Measurements from ENCODE around the gene CEP350.

DNA sequence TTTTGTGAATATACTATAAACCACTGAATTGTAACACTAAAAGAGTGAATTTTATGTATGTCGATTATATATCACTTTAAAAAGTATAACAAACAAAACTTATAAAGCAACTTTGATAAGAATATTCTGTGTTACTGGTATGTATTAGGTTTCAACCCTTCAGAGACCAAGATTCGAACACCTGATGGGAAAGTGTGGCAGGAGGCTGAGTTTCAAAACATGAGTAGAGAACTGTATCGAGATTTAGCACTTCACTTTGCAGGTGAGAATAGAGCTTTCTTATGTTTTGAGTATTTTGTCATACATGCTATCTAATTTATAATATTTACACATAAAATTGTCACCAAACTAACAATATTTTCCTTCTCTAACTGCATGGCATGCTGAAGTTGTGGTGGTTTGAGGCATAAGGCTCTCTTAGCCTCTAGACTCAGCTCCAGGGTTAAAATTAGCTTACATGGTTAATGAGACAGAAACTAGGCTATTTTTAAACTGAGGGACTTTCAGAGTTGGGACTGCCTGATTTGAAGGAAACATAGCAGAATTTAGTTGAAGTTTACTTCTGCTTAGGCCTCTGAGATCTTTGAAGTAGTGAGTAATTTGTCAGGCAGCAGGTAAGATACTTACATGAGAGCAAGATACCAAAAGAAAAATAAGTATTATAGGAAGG, 48.6 kb downstream of the CEP350 start:
- TF ChIP-seq CTCF (conservative IDR thresholded peaks at IDR 0.05; ENCODE audit: low read depth, low read length) (no peak), EZH2phosphoT487 (IDR thresholded peaks at IDR 0.05; ENCODE audit: borderline replicate concordance, low read length) (no peak), EZH2 (IDR thresholded peaks at IDR 0.05; ENCODE audit: low read length, unreplicated experiment) (no peak)

All from PC-3 (cell line).